B cell (primary cell): ENCODE data around the gene FMNL2.

ENCODE experiments used
- CTCF ChIP-seq: fragments of 200-600 bp; IDR thresholded peaks from one replicate; pipeline ENCODE4 v1.8.0; 2022; ENCODE audit warnings: antibody characterized with exemption, mild to moderate bottlenecking
- EZH2 ChIP-seq: IDR thresholded peaks from 2 replicates; pipeline ENCODE4 v1.6.1; 2012; ENCODE audit warnings: borderline replicate concordance, low read depth, mild to moderate bottlenecking, moderate library complexity, low read length; ENCODE audit not compliant: insufficient read depth, poor library complexity, severe bottlenecking

GRCh38 chr2:152510621-152511020 lies 175.6 kb downstream of the FMNL2 start:
- TF ChIP-seq EZH2 = no peak
- no peak for TF ChIP-seq CTCF
